Activated T-cell treated with anti-CD3 and anti-CD28 coated beads, Interleukin-2, amount 50 U/mL, for 72 hours (primary cell): Measurements from ENCODE around the gene ZNF23. TPM values are rescaled to one million over a fixed set of nuclear protein-coding genes. Genes with fewer than 3 reads are reported as not detected.
A peak's percentile ranks its signal among the peaks of the same experiment; 100 is the strongest.
"Not testable (repeated sequence)": the region's sequence is repeated elsewhere in the genome, so short reads cannot be mapped to it uniquely, and the experiment has no call there.

Experiments
- ATAC-seq, 2 donors: fragments of 150-1000 bp; cut with Tn5 transposase; replicated peaks in 1 of 2; 2 replicates each; pipeline ENCODE4 v1.10.0; 2021; ENCODE audit warnings: moderate library complexity in 2 of 2, mild to moderate bottlenecking in 1 of 2
- DNase-seq, 2 donors: peaks; one replicate each; pipeline ENCODE4 v3.0.0; 2021 to 2022; ENCODE audit warnings: mixed read lengths in 1 of 2
- H3K27ac Mint-ChIP-seq: one replicate; pipeline ENCODE4 v1.8.0; 2022; ENCODE audit warnings: mild to moderate bottlenecking, moderate library complexity, mixed read lengths
- H3K27me3 Mint-ChIP-seq: one replicate; pipeline ENCODE4 v1.8.0; 2022; ENCODE audit warnings: low read depth, mixed read lengths
- H3K36me3 Mint-ChIP-seq, 2 donors: one replicate each; pipeline ENCODE4 v1.8.0; 2022; ENCODE audit warnings: mixed read lengths in 2 of 2, mild to moderate bottlenecking in 1 of 2; ENCODE audit not compliant: insufficient read depth in 2 of 2
- H3K4me1 Mint-ChIP-seq: one replicate; pipeline ENCODE4 v1.8.0; 2022; ENCODE audit warnings: low read depth, mixed read lengths
- H3K4me3 Mint-ChIP-seq, 2 donors: one replicate each; pipeline ENCODE4 v1.8.0; 2022; ENCODE audit warnings: mild to moderate bottlenecking in 2 of 2, mixed read lengths in 2 of 2, moderate library complexity in 2 of 2
- H3K9me3 Mint-ChIP-seq, 2 donors: one replicate each; pipeline ENCODE4 v1.8.0; 2022; ENCODE audit warnings: mixed read lengths in 2 of 2
- total RNA-seq, 2 donors: library from RNA; stranded (reverse); gene quantifications; one replicate each; pipeline ENCODE4 v1.2.3, GENCODE V29; 2022

Gene ZNF23
- total RNA-seq: 10 to 100 TPM in 1 of 2 donors, 1 to 10 TPM in 1; 9.7 to 11.9 TPM

DNA sequence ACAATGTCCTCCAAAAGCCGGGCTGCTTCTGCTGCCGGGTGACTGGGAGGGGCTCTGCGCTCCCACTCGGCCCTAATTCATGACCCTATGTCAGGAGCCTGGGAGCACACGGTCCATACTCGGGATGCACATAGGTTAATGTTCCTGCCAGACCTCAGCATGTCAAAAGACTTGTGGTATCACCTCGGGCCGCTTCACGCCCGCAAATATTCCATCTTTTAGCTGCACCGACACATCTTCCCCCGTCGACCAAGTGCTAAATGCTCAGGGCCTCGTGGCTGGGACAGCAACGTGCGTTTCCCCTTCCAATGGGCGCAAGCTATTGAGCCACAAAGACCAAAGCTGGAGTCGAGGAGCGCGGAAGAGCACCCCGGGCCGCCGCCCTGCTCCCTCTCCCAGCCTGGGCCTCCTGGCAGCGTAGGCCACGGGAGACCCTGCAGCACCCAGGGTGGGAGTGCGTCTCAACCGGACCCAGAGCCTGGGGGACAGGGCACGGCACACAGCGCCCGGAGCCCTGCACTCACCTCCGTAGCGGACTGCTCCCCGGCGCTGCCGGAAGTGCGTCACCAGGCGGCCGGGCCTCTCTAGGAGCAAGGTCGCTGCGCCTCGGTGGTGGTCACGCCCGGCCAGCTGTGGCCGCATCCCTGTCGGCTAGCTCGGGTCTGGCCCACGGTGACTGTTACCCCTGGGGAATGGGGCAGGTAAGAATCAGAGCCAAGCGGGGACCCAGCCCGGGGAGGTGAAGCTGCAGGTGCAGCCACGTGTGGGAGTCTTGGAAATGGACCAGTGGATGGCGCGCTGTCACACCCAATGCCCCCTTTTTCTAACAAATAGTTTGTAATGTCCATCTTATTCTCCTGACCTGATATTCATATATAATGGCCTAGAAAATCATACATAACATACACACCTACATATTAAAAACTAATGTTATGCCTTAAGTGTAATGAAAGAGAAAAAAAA lies at the start of gene ZNF23:
TSS of gene ZNF23 (minus strand) at position 562 of the 963 bp plus-strand sequence. CDS start 5,451 bp downstream, outside the sequence.
- peak; percentile 82 to 90 for DNase-seq
- no peaks in the 10 kb centered on the region for H3K27me3 Mint-ChIP-seq
- peaks cover 0 to 2% of the 10 kb centered on the region in 2 donors for H3K9me3 Mint-ChIP-seq
- no peaks in the 10 kb centered on the region for H3K36me3 Mint-ChIP-seq
- ATAC-seq: peak; percentile 100
- H3K4me1 Mint-ChIP-seq: peaks cover 36% of the 10 kb centered on the region
- H3K27ac Mint-ChIP-seq: peak within 1 kb of the TSS; percentile 90
- H3K4me3 Mint-ChIP-seq: peak within 1 kb of the TSS; percentile 83 to 86

DNA sequence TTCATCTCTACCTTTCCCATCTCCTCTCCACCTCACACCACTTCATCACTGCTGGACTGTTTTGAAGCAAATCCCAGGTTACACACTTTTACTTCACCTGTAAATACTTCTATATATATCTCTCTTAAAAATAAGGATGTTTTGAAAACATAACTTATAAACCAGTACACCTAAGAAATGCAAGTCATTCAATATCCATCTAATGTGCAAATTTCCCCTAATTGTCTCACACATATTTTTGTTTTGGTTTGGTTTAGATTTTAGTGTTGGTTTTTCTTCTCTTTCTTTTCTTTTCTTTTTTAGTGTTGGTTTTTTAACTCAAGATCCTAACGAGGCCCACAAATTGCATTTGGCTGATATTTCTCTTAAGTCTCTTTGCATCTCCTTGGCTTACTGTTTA lies 45.0 kb upstream of the ZNF23 start:
- DNase-seq: no peak
- Mint-ChIP-seq H3K27ac (no peak overlapping the region), H3K27me3 (no peaks in the 10 kb centered on the region), H3K4me3 (no peak overlapping the region), H3K4me1 (no peaks in the 10 kb centered on the region), H3K9me3 (no peaks in the 10 kb centered on the region), H3K36me3 (no peaks in the 10 kb centered on the region)
- no peak for ATAC-seq

DNA sequence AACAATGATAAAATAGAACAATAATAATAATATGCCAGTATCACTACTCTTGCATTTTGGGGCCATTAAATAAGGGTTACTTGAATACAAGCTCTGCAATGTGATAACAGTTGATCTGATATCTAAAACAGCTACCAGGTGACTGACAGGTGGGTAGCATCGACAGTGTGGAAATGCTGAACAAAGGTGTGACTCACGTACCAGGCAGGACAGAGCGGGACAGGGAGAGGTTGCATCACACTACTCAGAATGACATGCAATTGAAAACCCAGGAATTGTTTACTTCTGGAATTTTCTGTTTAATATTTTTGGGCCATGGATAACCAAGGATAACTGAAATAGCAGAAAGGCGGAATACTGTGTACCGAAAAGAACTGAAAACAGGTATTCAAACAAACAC lies 42.9 kb upstream of the ZNF23 start:
- DNase-seq (no peak), ATAC-seq (no peak)
- H3K9me3 Mint-ChIP-seq: no peaks in the 10 kb centered on the region
- no peaks in the 10 kb centered on the region for H3K27me3 Mint-ChIP-seq
- no peak overlapping the region for H3K27ac Mint-ChIP-seq
- H3K4me1 Mint-ChIP-seq: no peaks in the 10 kb centered on the region
- H3K36me3 Mint-ChIP-seq: no peaks in the 10 kb centered on the region
- H3K4me3 Mint-ChIP-seq: no peak overlapping the region

DNA sequence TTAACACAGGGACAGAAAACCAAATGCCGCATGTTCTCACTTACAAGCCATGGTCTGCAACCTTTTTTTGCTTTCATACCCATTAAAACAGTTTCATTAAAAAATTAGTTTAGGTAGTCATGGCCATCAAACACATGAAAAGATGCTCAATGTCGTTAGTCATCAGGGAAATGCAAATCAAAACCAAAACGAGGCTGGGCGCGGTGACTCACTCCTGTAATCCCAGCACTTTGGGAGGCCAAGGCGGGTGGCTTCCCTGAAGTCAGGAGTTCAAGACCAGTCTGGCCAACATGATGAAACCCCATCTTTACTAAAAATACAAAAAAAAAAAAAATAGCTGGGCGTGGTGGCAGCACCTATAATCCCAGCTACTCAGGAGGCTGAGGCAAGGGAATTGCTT lies 42.0 kb upstream of the ZNF23 start:
- not testable (repeated sequence) for H3K27ac Mint-ChIP-seq, DNase-seq, ATAC-seq, H3K9me3 Mint-ChIP-seq, H3K27me3 Mint-ChIP-seq, H3K36me3 Mint-ChIP-seq, H3K4me3 Mint-ChIP-seq, H3K4me1 Mint-ChIP-seq

DNA sequence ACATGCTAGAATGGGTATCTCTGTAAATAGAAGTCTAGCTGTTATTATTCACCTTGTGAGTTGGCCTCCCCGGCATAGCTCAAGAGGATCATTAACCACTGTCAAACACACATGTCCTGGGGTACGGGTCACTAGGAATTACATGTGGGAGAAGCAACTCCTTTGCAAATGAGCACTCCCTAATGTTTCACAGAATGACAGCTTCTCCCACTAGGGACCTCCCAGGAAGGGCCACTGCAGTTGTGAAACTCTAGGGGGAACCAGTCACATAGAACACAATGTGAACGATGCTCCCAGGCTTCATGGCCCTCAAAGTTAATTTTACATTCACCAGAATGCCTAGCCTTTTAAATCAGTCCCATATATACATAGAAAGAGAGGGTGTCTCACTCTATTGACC lies 39.5 kb upstream of the ZNF23 start:
- H3K27me3 Mint-ChIP-seq: no peaks in the 10 kb centered on the region
- no peak overlapping the region for H3K4me3 Mint-ChIP-seq
- ATAC-seq (no peak), DNase-seq (no peak)
- H3K4me1 Mint-ChIP-seq: no peaks in the 10 kb centered on the region
- H3K9me3 Mint-ChIP-seq: no peaks in the 10 kb centered on the region
- no peak overlapping the region for H3K27ac Mint-ChIP-seq
- no peaks in the 10 kb centered on the region for H3K36me3 Mint-ChIP-seq

DNA sequence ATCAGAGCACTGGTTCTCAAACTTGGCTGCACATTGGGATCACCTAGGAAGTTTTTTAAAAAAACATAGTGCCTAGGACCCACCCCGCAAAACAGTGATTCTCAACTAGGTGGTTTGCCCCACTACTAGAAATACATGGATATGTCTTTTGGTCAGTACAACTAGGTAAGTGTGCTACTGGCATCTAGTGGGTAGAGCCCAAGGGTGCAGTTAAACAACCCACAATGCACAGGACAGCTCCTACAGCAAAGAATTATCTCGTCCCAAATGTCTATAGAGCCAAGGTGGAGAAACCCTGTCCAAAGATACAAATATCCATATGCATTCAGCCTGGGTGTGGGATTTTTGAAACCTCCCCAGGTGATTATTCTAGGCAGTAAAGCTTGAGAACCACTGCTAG lies 38.9 kb upstream of the ZNF23 start:
- H3K4me3 Mint-ChIP-seq: no peak overlapping the region
- H3K4me1 Mint-ChIP-seq: no peaks in the 10 kb centered on the region
- H3K36me3 Mint-ChIP-seq: no peaks in the 10 kb centered on the region
- H3K27me3 Mint-ChIP-seq: no peaks in the 10 kb centered on the region
- DNase-seq (no peak), ATAC-seq (no peak)
- H3K27ac Mint-ChIP-seq: no peak overlapping the region
- H3K9me3 Mint-ChIP-seq: no peaks in the 10 kb centered on the region

DNA sequence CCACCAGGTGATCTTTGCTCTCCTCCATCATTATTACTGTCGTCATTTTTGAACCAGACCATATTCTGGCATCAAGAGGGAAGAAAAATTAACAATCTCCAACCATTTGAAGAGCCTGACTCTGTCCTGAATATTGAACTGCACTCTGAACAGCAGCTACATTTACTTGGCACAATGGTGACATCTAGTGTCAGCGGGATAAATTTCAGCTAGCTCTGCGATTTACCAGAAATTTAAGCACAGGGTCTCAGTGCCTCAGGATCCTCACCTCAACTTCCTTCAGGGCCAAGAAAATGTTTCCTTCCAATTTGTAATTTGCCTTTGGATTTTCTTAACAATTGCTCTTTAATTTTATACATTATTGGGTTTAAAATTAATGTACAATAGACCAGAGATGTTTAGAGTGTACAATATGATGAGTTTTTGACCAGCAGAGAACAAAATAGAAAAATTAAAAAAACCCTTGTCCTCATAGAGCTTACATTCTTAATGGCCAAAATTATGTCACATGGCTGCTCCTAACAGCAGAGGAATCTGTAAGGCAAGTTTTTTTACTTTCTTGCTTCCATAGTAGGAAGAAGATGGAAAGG lies 37.8 kb upstream of the ZNF23 start:
- H3K27me3 Mint-ChIP-seq: no peaks in the 10 kb centered on the region
- H3K36me3 Mint-ChIP-seq: no peaks in the 10 kb centered on the region
- ATAC-seq (peak; percentile 41 to 56), DNase-seq (peak; percentile 38 to 58)
- no peaks in the 10 kb centered on the region for H3K9me3 Mint-ChIP-seq
- H3K27ac Mint-ChIP-seq: no peak overlapping the region
- H3K4me1 Mint-ChIP-seq: no peaks in the 10 kb centered on the region
- H3K4me3 Mint-ChIP-seq: no peak overlapping the region

DNA sequence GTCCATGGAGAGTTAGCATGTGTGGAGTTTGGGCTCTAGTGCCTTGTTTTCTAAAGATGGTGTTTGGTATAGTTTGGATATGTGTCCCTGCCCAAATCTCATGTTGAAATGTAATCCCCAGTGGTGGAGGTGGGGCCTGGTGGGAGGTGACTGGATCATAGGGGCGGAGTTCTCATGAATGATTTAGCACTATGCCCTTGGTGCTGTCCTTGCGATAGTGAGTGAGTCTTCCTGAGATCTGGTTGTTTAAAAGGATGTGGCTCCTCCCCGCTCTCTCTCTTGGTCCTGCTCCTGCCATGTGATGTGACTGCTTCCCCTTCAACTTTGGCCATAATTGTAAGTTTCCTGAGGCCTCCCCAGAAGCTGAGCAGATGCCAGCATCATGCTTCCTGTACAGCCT lies 36.0 kb upstream of the ZNF23 start:
- Mint-ChIP-seq H3K4me3 (no peak overlapping the region), H3K9me3 (no peaks in the 10 kb centered on the region), H3K27ac (no peak overlapping the region), H3K4me1 (no peaks in the 10 kb centered on the region), H3K36me3 (no peaks in the 10 kb centered on the region), H3K27me3 (no peaks in the 10 kb centered on the region)
- DNase-seq (no peak), ATAC-seq (no peak)

DNA sequence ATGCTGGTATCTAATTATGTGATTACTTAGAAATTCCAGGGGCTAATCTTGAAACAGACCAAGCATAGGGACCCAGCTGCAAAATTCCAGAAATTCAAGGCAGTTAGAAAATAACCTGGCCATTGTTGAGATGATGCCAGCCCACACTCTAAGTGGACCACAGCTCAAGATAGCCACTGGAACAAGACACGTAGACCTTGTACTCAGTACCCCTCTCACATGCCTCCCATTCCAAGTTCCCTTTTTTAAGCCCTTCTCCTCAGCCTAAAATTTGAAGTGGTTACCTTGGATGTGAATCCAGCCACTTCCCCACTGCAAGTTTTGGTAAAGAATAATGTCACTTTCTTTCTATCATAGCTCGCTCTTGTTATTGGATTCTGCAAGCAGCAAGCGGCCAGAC lies 31.2 kb upstream of the ZNF23 start:
- Mint-ChIP-seq H3K4me1 (no peaks in the 10 kb centered on the region), H3K36me3 (no peaks in the 10 kb centered on the region), H3K4me3 (no peak overlapping the region), H3K27me3 (no peaks in the 10 kb centered on the region), H3K9me3 (no peaks in the 10 kb centered on the region), H3K27ac (no peak overlapping the region)
- DNase-seq (no peak), ATAC-seq (no peak)

DNA sequence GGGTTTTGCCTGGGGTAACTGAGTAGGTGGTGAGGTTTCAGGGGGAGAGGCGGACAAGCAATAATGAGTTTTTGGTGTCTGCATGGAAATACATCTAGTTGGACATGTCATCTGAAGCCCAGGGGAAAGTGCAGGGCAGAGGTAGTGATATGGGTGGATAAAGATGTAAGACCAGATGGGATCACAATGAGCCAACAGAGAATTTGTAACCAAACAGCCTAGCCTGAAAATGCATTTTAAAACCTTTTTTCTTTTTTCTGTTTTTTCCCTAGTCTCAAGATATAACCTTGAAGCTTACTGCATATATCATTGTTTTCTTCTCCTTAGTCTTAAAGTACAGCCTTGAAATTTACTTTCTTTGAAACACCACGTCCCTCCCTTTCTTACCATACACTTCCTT lies 30.7 kb upstream of the ZNF23 start:
- Mint-ChIP-seq H3K9me3 (no peaks in the 10 kb centered on the region), H3K4me3 (no peak overlapping the region), H3K27ac (no peak overlapping the region), H3K4me1 (no peaks in the 10 kb centered on the region), H3K27me3 (no peaks in the 10 kb centered on the region), H3K36me3 (no peaks in the 10 kb centered on the region)
- no peak for DNase-seq
- ATAC-seq: no peak

DNA sequence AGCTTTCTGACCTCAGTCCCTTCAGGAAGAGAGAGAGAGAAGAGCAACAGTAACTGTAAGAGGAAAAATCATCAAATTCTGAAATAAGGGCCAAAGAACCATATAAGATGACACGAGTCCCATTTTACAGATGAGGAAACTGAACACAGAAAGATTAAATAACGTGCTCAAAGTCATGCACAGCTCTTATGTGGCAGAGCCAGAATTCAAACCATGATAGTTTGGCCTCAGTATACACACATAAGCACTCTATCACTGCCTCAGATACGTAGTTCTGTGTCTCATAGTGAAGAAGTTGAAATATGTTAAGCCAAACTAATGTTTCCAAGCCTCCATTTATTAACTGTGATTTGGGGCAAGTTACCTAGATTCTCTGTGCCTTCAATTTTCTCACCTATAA lies 29.0 kb upstream of the ZNF23 start:
- H3K9me3 Mint-ChIP-seq: no peaks in the 10 kb centered on the region
- ATAC-seq (no peak), DNase-seq (no peak)
- H3K36me3 Mint-ChIP-seq: no peaks in the 10 kb centered on the region
- H3K27ac Mint-ChIP-seq: no peak overlapping the region
- H3K4me1 Mint-ChIP-seq: no peaks in the 10 kb centered on the region
- H3K4me3 Mint-ChIP-seq: no peak overlapping the region
- H3K27me3 Mint-ChIP-seq: no peaks in the 10 kb centered on the region

DNA sequence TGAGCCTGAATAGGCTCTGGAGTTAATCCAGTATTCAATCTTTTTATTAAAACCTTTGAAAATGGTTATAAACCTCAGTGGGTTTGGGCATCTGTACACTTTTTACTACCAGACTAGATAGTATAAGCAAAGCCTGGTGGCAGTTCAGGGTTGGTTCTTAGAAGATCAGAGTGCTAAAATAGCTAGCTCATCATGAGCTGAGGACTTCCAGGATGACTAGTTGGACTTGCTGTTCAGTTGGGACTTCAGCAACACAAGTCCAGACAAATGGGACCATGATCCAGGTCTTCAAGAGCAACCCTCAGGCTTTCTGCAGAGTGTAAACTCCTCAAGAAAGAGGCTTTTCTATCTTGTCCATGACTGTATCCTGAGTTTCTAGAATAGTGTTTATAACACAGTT lies 28.3 kb upstream of the ZNF23 start:
- H3K4me3 Mint-ChIP-seq: no peak overlapping the region
- no peak overlapping the region for H3K27ac Mint-ChIP-seq
- no peaks in the 10 kb centered on the region for H3K4me1 Mint-ChIP-seq
- no peaks in the 10 kb centered on the region for H3K36me3 Mint-ChIP-seq
- ATAC-seq (no peak), DNase-seq (no peak)
- H3K27me3 Mint-ChIP-seq: no peaks in the 10 kb centered on the region
- no peaks in the 10 kb centered on the region for H3K9me3 Mint-ChIP-seq

DNA sequence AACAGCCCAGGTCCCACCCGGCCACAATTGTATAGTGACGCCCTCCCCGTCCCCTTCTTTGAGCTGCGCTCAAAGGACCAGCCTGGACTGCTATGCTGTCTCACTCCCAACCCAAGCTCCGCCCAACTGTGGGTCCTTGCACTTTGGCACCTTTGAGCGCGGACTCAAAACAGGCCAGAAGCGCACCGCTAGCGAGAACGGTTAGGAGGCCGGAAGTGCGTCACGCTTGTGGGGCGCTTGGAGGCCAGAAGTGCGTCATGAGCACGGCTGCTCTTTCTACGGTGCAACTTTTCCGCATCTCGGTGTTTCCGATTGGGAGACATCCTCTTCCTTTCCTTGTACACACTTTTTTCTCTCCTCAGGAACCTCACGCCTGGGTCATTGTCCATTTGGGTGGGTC lies 27.1 kb upstream of the ZNF23 start, which contains the start of gene ZNF19:
TSS of gene ZNF19 (minus strand) at position 203 of the 400 bp plus-strand sequence. CDS start 7,210 bp downstream, outside the sequence.
- H3K4me3 Mint-ChIP-seq: no peak within 1 kb of the TSS

More for the DNA sequence above, 27.1 kb upstream of the ZNF23 start, which contains the start of gene ZNF19:
- no peak for DNase-seq
- peaks cover 7% of the 10 kb centered on the region for H3K4me1 Mint-ChIP-seq
- no peak within 1 kb of the TSS for H3K27ac Mint-ChIP-seq
- H3K36me3 Mint-ChIP-seq: no peaks in the 10 kb centered on the region
- no peaks in the 10 kb centered on the region for H3K9me3 Mint-ChIP-seq
- ATAC-seq: no peak
- no peaks in the 10 kb centered on the region for H3K27me3 Mint-ChIP-seq
